OCI-LY3 (cell line): Measurements from ENCODE around the gene ILDR2.

Source experiments
- H2AFZ ChIP-seq: fragments of 200-600, 300-600 bp; shearing (Covaris generic); 2 replicates; pipeline ENCODE4 v1.6.0; 2014; ENCODE audit warnings: antibody characterized with exemption, low read depth, low read length
- H3K27ac ChIP-seq: fragments of 200-600, 300-600 bp; sonication (generic); 2 replicates; pipeline ENCODE4 v1.5.1; 2014; ENCODE audit warnings: mild to moderate bottlenecking, low read length, moderate library complexity, mixed read lengths
- H3K27me3 ChIP-seq: fragments of 200-600, 300-600 bp; sonication (generic); 2 replicates; pipeline ENCODE4 v1.6.1; 2014; ENCODE audit warnings: low read depth, low read length, mixed read lengths
- H3K36me3 ChIP-seq: fragments of 200-600, 300-600 bp; sonication (generic); replicated peaks from 2 replicates; pipeline ENCODE3; 2014; ENCODE audit warnings: low read depth, low read length, mixed read lengths
- H3K4me1 ChIP-seq: fragments of 300-600, 200-600 bp; sonication (generic); 2 replicates; pipeline ENCODE4 v1.6.1; 2014; ENCODE audit warnings: low read length, mixed read lengths
- H3K4me2 ChIP-seq: fragments of 200-600, 300-600 bp; sonication (generic); 2 replicates; pipeline ENCODE4 v1.6.1; 2014; ENCODE audit warnings: low read length, mixed read lengths
- H3K4me3 ChIP-seq: fragments of 300-600, 200-600 bp; sonication (generic); 2 replicates; pipeline ENCODE4 v1.5.1; 2014; ENCODE audit warnings: antibody characterized with exemption, mild to moderate bottlenecking, low read length, moderate library complexity
- H3K79me2 ChIP-seq: fragments of 300-600, 200-600 bp; shearing (Covaris generic); 2 replicates; pipeline ENCODE4 v1.6.1; 2014; ENCODE audit warnings: mild to moderate bottlenecking, low read length, mixed read lengths
- H3K9ac ChIP-seq: fragments of 300-600, 200-600 bp; shearing (Covaris generic); 2 replicates; pipeline ENCODE4 v1.6.0; 2014; ENCODE audit warnings: mild to moderate bottlenecking, low read length, moderate library complexity
- H3K9me3 ChIP-seq: fragments of 200-600, 300-600 bp; shearing (Covaris generic); 2 replicates; pipeline ENCODE4 v1.6.1; 2014; ENCODE audit warnings: low read length, mixed read lengths; ENCODE audit not compliant: insufficient read depth
- H4K20me1 ChIP-seq: fragments of 200-600, 300-600 bp; sonication (generic); 2 replicates; pipeline ENCODE4 v1.6.1; 2016; ENCODE audit warnings: low read length, mixed read lengths; ENCODE audit not compliant: insufficient read depth
- CTCF ChIP-seq: fragments of 200-600, 300-600 bp; sonication (generic); IDR thresholded peaks from 2 replicates; pipeline ENCODE4 v1.5.1; 2014; ENCODE audit warnings: antibody characterized with exemption, low read length, low read depth
- EZH2phosphoT487 ChIP-seq: fragments of 200-600 bp; shearing (Covaris generic); IDR thresholded peaks from 2 replicates; pipeline ENCODE4 v1.6.1; 2018; ENCODE audit warnings: antibody characterized with exemption, mixed run types, low read depth

The ILDR2 gene

DNA sequence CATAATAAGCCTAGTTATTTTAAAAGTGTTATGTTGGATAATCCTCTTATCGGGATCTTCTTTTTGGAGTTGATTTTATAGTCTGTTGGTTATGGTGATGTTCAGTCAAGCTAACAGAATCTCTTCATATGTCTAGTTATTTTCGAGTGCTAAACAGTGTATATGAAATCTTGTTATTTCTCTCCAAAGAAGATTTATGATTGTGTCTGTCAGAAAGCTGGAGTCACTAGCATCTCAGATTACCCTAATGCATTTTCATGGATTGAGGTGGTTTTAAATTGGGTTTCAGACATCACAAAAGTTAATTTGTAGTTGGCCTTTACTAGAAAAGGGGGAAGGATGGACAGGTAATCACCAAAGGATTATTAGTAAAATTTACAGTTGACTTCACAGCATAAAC is 27.0 kb upstream of the ILDR2 start:
- no peaks in the 10 kb centered on the region for H3K79me2 ChIP-seq
- H3K4me3 ChIP-seq: no peak overlapping the region
- no peak overlapping the region for H3K27ac ChIP-seq
- no peaks in the 10 kb centered on the region for H3K4me1 ChIP-seq
- H3K9me3 ChIP-seq: no peaks in the 10 kb centered on the region
- H3K4me2 ChIP-seq: no peak overlapping the region
- H3K27me3 ChIP-seq: no peaks in the 10 kb centered on the region
- no peaks in the 10 kb centered on the region for H4K20me1 ChIP-seq
- no peak overlapping the region for H3K9ac ChIP-seq
- TF ChIP-seq CTCF (no peak), EZH2phosphoT487 (no peak)
- H2AFZ ChIP-seq: no peak overlapping the region
- no peaks in the 10 kb centered on the region for H3K36me3 ChIP-seq

GRCh38 chr1:167000546-167000945 is 25.2 kb upstream of the ILDR2 start:
- H2AFZ ChIP-seq: no peak overlapping the region
- H3K4me2 ChIP-seq: no peak overlapping the region

GRCh38 chr1:166999500-167000055 is 24.2 kb upstream of the ILDR2 start:
- no peak overlapping the region for H2AFZ ChIP-seq
- TF ChIP-seq EZH2phosphoT487: no peak
- no peaks in the 10 kb centered on the region for H3K4me1 ChIP-seq
- no peak overlapping the region for H3K9ac ChIP-seq
- H3K9me3 ChIP-seq: no peaks in the 10 kb centered on the region
- H3K27me3 ChIP-seq: no peaks in the 10 kb centered on the region; the same call in 1 of the 2 replicates
- H3K4me2 ChIP-seq: no peak overlapping the region
- H3K36me3 ChIP-seq: no peaks in the 10 kb centered on the region
- H3K27ac ChIP-seq: no peak overlapping the region
- H3K4me3 ChIP-seq: no peak overlapping the region
- no peaks in the 10 kb centered on the region for H3K79me2 ChIP-seq
- no peaks in the 10 kb centered on the region for H4K20me1 ChIP-seq

More at GRCh38 chr1:167000546-167000945, 25.2 kb upstream of the ILDR2 start:
- Histone ChIP-seq H3K9ac (no peak overlapping the region), H3K27me3 (no peaks in the 10 kb centered on the region), H4K20me1 (no peaks in the 10 kb centered on the region), H3K27ac (no peak overlapping the region), H3K4me1 (no peaks in the 10 kb centered on the region), H3K79me2 (no peaks in the 10 kb centered on the region), H3K36me3 (no peaks in the 10 kb centered on the region), H3K9me3 (no peaks in the 10 kb centered on the region), H3K4me3 (no peak overlapping the region)
- no peak for TF ChIP-seq EZH2phosphoT487
- no peak for TF ChIP-seq CTCF

GRCh38 chr1:166999075-166999474 is 23.7 kb upstream of the ILDR2 start:
- Histone ChIP-seq H3K9ac (no peak overlapping the region), H3K27me3 (peaks cover 3% of the 10 kb centered on the region), H3K27ac (no peak overlapping the region), H3K4me3 (no peak overlapping the region), H3K9me3 (no peaks in the 10 kb centered on the region), H3K79me2 (no peaks in the 10 kb centered on the region), H3K4me1 (no peaks in the 10 kb centered on the region), H4K20me1 (no peaks in the 10 kb centered on the region), H2AFZ (no peak overlapping the region), H3K36me3 (no peaks in the 10 kb centered on the region), H3K4me2 (no peak overlapping the region)
- TF ChIP-seq EZH2phosphoT487: no peak
- no peak for TF ChIP-seq CTCF
